Activated CD4-positive, CD25-positive, alpha-beta regulatory T cell treated with anti-CD3 and anti-CD28 coated beads, Interleukin-2, amount 50 U/mL, for 16 hours (primary cell): ENCODE measurements around the gene USH1C.

ENCODE experiments used
- DNase-seq: peaks from one replicate; pipeline ENCODE4 v3.0.0-alpha.2; 2020; ENCODE audit warnings: low read depth, low spot score

USH1C gene

GRCh38 chr11:17472467-17472866 lies 71.7 kb downstream of the USH1C start:
- DNase-seq, result no peak

- no peak for DNase-seq
Measured at GRCh38 chr11:17471501-17471900, 72.7 kb downstream of the USH1C start.

DNA sequence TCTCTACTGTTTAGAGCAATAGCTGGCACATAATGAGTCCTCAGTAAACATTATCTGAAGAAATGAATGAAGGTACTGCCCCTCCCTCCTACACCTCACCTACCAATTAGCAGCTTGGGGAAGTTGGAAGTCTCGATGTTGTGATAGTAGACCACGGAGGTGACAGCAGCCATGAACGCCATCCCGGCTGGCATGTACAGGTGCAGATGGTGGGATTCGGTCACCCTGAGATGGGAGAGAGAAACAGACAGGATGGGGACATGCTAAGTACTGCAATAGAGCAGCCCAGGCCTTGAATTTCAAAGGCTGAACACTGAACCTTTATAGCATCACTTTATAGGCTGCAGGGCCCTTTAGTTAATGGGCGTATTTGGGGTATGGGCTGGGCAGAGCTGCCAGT lies 74.2 kb downstream of the USH1C start:
- DNase-seq, result no peak

DNA sequence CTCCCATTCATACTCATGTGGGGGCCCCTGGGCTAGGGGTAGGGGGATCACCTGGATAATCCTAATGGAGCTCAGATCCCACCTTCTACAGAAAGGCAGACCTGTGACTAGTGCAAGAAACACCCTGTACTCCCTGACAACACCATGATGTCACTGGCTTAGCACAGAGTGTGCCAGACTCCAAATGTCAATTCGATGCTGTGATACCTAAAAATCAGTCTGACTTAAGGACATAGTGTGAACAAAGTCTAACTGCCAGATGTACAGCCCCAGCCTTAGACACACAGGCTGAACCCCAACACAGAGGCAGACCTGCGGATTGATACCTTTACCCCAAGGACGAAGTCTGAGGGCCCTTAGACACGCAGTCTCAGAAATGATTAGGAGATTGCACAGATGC lies 76.1 kb downstream of the USH1C start:
- DNase-seq, result no peak

DNA sequence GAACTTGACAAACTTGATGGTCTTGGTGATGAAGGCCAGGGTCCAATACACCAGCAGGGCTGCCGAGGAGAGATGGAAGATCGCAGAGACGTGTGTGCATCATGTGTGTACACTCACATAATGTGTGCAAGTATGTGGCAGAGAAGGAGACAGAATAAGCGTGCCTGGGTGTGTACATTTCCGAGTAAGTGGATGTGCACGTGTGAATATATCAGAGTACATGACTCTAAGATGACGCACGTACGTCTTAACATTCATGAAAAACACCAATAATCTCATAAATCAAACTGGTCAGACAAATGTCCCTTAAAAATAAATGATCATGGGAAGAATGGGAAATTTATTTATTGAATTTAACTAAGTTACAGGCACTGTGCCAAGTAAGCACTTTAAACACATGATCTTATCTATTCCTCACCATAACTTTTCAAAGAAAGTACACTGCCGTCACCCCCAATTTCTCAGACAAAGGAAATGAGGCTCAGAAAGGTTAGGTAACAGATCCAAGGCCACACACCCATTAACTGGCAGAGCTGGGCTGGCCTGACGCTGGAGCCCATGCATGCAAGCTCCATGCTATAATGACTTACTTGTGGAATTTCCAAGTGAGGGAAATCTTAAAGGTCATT lies 80.6 kb downstream of the USH1C start:
- DNase-seq, result no peak

GRCh38 chr11:17462940-17463339 lies 81.3 kb downstream of the USH1C start:
- DNase-seq, result no peak

- no peak for DNase-seq
Measured at GRCh38 chr11:17460406-17460805, 83.8 kb downstream of the USH1C start.

DNA sequence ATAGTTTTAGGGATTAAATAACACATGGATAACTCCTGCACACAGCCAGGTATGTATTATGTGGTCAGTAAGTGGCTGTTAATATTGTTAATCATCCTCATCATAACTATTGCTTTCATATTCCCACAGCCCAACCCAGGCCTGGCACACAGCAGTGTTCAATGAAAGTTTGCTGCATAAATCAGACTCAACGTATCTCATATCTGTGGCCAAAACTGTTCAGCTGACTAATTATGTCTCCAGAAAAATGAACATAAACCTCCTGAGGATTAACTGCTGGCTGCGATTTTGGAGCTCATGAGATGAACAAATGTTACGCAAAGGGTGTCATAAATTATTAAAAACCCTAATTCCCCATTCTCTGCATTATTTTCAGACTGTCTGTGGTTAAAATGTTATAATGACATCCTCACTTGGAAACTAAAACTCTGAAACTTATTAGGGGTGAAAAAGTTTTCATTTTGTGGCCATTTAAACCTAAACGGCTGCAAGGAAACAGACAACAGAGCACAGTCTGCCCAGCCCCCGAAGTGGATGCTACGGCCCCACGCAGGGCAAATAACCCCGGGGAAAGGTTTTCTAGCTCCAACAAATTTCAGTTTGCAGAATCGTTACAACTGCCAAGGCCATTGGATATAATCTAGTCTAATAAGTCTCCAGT lies 84.8 kb downstream of the USH1C start:
- DNase-seq, result no peak

DNA sequence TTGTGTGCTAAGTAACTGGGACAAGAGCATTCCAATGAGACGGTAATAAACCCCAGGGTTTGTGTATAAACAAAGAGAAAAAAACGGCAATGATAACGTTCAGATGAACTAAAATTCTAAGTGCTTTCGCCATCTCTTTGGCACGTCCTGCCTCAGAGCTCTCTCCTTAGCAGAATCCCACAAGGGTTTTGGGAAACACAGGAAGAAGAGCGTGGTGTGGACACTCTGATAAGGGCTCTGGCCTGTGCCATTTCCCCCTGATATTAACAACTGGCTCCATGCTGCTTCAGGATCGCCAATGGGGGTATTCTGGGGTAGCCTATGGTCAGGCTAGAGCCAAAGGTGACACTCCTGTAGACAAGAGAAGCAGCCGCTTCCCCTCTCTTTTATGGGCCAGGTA lies 85.9 kb downstream of the USH1C start:
- DNase-seq, result no peak

DNA sequence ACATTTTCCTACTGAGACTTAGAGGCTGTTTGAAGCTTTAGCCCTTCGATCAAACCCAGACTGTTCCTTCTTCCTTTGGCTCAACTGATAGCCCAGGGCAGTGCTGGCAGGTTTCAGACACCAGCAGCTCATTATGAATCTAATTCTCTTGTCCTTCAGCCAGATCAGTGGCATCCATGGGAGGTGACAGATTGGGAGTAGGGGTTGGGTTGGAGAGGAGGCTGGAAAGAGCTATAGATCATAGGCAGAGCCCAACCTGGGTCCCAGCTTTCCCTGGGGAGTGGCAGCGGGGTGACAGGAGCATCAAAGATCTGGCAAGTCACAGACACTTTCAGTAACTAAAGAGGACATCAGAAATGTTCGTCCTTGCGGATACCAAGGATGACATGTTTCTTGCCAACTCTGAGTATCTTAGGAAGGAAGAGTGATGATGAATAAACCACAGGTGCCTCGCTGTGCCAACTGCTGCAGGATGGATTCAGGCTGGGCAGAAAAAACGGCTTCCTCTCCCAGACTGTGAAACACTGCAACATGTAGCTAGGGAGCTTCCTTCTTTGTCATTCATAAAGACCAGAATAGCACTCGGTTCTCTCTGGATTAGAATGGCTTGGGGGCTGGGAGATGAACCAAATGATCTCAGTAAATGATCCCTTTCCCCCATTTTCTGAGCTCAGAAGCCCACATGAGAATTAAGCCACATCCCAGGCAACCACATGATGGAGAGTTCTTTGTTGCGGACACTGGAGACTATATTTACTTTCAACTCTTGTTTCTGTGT lies 86.6 kb downstream of the USH1C start:
- DNase-seq, result no peak

GRCh38 chr11:17452668-17453067 lies 91.5 kb downstream of the USH1C start:
- DNase-seq, result no peak

- no peak for DNase-seq
Measured at GRCh38 chr11:17449158-17449557, 95.1 kb downstream of the USH1C start.

DNA sequence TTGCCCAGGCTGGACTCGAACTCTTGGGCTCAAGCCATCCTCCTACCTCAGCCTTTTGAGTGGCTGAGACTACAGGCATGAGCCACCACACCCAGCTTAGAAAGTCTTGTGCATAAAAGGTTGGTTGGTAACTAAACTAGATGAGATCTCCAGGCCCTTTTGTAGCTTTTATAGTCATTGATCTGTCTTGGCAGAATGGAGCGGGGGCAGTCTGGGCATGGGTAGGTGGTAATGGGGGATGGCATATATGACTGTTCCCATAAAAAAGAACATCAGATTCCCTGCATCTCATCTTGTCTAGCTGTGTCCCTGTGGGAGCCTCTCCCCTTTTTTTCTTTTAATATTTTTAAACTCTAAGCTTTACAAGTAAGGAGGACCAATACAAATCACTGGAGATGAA lies 97.7 kb downstream of the USH1C start:
- DNase-seq, result no peak

- DNase-seq, result no peak
Measured at GRCh38 chr11:17445240-17445795, 98.9 kb downstream of the USH1C start.

DNA sequence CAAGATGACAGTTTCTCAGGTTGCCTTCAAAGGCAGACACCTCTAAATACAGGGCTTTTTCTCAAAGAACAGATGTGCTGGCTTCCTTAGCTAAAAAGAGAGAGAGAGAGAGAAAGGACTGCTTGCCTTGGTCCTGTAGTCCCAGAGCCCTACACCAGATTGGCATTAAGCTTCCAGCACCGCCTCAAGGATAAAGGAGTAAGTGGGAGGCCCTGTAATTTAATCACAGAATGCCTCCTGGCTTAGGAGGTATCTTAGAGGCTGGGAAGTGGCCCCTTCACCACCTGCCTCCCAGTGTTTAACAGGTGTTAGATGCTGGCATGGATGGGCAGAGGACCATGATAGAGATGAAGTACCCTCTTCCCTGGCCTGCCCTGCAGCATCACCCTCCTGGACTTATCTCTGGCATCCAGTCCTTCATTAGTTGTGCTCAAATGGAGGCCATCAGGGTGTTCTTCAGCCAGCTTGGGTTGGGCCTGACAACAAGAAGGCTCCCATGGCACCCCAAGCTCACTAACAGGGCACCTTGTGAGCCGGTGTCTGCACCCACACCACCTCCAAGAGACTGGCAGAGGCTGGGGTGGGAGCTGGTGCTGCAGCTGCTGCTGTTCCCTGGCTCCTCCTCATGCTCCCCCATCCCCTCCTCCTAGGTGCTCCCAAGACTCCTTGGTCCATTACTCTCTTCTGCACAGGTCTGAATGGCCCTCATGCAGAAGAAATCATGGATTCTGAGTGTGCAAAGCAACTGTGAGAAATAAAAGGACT lies 100.1 kb downstream of the USH1C start:
- DNase-seq, result no peak
